ENCODE results near the gene TAF1C.

Gene TAF1C

GRCh38 chr16:84196727-84197394, 10.0 kb upstream of the TAF1C start:
- TF ChIP-seq CTCF (IDR thresholded peaks at IDR 0.05), result no peak

GRCh38 chr16:84196101-84196500, 9.2 kb upstream of the TAF1C start:
- no peak for TF ChIP-seq CTCF (IDR thresholded peaks at IDR 0.05)

GRCh38 chr16:84195201-84196093, 8.6 kb upstream of the TAF1C start:
- TF ChIP-seq CTCF (IDR thresholded peaks at IDR 0.05), result no peak

DNA sequence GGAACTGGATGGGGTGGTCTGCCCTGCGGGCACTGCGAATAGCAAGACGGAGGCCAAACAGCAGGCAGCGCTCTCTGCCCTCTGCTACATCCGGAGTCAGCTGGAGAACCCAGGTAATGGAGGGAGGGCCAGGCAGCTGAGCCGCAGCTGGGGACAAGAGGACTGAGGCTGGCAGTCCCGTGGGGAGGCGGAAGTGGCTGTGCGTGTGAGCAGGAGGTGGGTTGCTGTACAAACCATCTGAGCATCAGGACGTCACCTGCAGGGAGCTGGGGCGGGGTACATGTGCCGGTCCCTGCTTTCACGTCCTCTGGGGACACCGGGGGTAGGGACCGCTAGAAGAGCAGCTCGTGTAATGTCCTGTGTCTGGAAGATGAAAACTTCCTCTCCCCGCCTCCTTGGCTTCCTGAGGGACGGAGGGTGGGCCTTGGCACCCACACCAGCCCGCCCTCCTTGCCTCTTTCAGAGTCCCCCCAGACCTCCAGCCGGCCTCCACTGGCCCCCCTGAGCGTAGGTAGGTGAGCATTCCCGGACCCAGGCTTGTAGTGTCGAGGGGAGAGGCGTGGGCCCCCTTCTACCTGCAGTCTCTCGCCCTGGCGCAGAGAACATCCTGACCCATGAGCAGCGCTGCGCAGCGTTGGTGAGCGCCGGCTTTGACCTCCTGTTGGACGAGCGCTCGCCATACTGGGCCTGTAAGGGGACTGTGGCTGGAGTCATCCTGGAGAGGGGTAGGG, 7.8 kb upstream of the TAF1C start:
- no peak for TF ChIP-seq CTCF (IDR thresholded peaks at IDR 0.05)

- TF ChIP-seq CTCF (IDR thresholded peaks at IDR 0.05), result no peak
Observed at GRCh38 chr16:84194018-84194417, 7.2 kb upstream of the TAF1C start.

- no peak for TF ChIP-seq CTCF (IDR thresholded peaks at IDR 0.05)
Observed at GRCh38 chr16:84193480-84193879, 6.6 kb upstream of the TAF1C start.

- TF ChIP-seq CTCF (IDR thresholded peaks at IDR 0.05), result no peak
Observed at GRCh38 chr16:84191466-84191865, 4.6 kb upstream of the TAF1C start.
